CD14-positive monocyte (primary cell): ENCODE data around the gene OLIG2. TPM values are rescaled to one million over a fixed set of nuclear protein-coding genes. Genes with fewer than 3 reads are reported as not detected.

Experiments
- DNase-seq, 3 donors: peaks; one replicate each; pipeline ENCODE4 v3.0.0-alpha.2; 2011 to 2022
- H2AFZ ChIP-seq: 2 replicates; pipeline ENCODE4 v1.6.0; 2012; ENCODE audit warnings: mild to moderate bottlenecking, low read depth, low read length, inconsistent platforms; ENCODE audit not compliant: insufficient read depth, poor library complexity, severe bottlenecking
- H3K27ac ChIP-seq, 2 donors: 1 replicate in 1 of 2; 2 replicates in 1 of 2; pipeline ENCODE4 v1.5.1; 2012 to 2013; ENCODE audit warnings: low read length in 2 of 2, control low read depth in 1 of 2, inconsistent platforms in 1 of 2, low read depth in 1 of 2, mild to moderate bottlenecking in 1 of 2
- H3K27me3 ChIP-seq, 2 donors: one replicate each; pipeline versions ENCODE4 v1.6.0 to v1.6.1; 2011 to 2013; ENCODE audit warnings: low read length in 2 of 2; ENCODE audit not compliant: control insufficient read depth in 2 of 2, insufficient read depth in 2 of 2
- H3K36me3 ChIP-seq, 2 donors: replicated peaks in 1 of 2; 1 replicate in 1 of 2; 2 replicates in 1 of 2; pipeline versions ENCODE4 v1.5.1 to v1.6.1; 2012 to 2013; ENCODE audit warnings: low read length in 2 of 2, control low read depth in 1 of 2, inconsistent platforms in 1 of 2, mild to moderate bottlenecking in 1 of 2; ENCODE audit not compliant: insufficient read depth in 2 of 2, control insufficient read depth in 1 of 2
- H3K4me1 ChIP-seq, 2 donors: 1 replicate in 1 of 2; 2 replicates in 1 of 2; pipeline versions ENCODE4 v1.5.1 to v1.6.1; 2012 to 2013; ENCODE audit warnings: low read length in 2 of 2, control low read depth in 1 of 2, inconsistent platforms in 1 of 2, mild to moderate bottlenecking in 1 of 2, moderate library complexity in 1 of 2; ENCODE audit not compliant: insufficient read depth in 2 of 2, control insufficient read depth in 1 of 2
- H3K4me2 ChIP-seq: replicated peaks from 2 replicates; pipeline ENCODE3; 2012; ENCODE audit warnings: low read length, moderate library complexity, mild to moderate bottlenecking; ENCODE audit not compliant: poor library complexity, severe bottlenecking; ENCODE audit errors: extremely low read depth
- H3K4me3 ChIP-seq, 3 experiments: fragments of 200-600 bp in 1 of 3; sonication (generic) in 1 of 3; replicated peaks in 1 of 3; 1 replicate in 2 of 3; 2 replicates in 1 of 3; pipeline ENCODE4 v1.5.1; 2011 to 2013; ENCODE audit warnings: low read length in 3 of 3, mild to moderate bottlenecking in 3 of 3, control low read depth in 2 of 3, low read depth in 2 of 3, inconsistent platforms in 1 of 3, moderate library complexity in 1 of 3
- H3K79me2 ChIP-seq: 2 replicates; pipeline ENCODE4 v1.6.0; 2012; ENCODE audit warnings: mild to moderate bottlenecking, control low read depth, inconsistent platforms, low read length, moderate library complexity; ENCODE audit not compliant: insufficient read depth
- H3K9ac ChIP-seq: 2 replicates; pipeline ENCODE4 v1.6.0; 2017; ENCODE audit warnings: low read length, mild to moderate bottlenecking; ENCODE audit not compliant: insufficient read depth, poor library complexity, severe bottlenecking
- H3K9me3 ChIP-seq, 2 donors: replicated peaks in 1 of 2; 1 replicate in 1 of 2; 2 replicates in 1 of 2; pipeline versions ENCODE4 v1.5.1 to v1.6.1; 2012 to 2013; ENCODE audit warnings: low read length in 2 of 2, control low read depth in 1 of 2; ENCODE audit not compliant: control insufficient read depth in 1 of 2, insufficient read depth in 1 of 2
- H4K20me1 ChIP-seq: 2 replicates; pipeline ENCODE4 v1.6.0; 2012; ENCODE audit warnings: mild to moderate bottlenecking, low read length, control low read depth, moderate library complexity; ENCODE audit not compliant: insufficient read depth
- H3K27ac Mint-ChIP-seq, 7 donors: one replicate each; pipeline ENCODE4 v1.8.0; 2020; ENCODE audit warnings: mild to moderate bottlenecking in 7 of 7, mixed read lengths in 7 of 7, moderate library complexity in 6 of 7, inconsistent platforms in 2 of 7
- H3K27me3 Mint-ChIP-seq, 3 donors: one replicate each; pipeline ENCODE4 v1.8.0; 2021 to 2022; ENCODE audit warnings: low read depth in 3 of 3, mild to moderate bottlenecking in 3 of 3, mixed read lengths in 3 of 3, moderate library complexity in 3 of 3, inconsistent platforms in 1 of 3
- H3K36me3 Mint-ChIP-seq, 2 donors: one replicate each; pipeline ENCODE4 v1.8.0; 2020; ENCODE audit warnings: mixed read lengths in 2 of 2, inconsistent platforms in 1 of 2, mild to moderate bottlenecking in 1 of 2
- H3K4me1 Mint-ChIP-seq: one replicate; pipeline ENCODE4 v1.8.0; 2020; ENCODE audit warnings: mild to moderate bottlenecking, mixed read lengths
- H3K4me3 Mint-ChIP-seq, 2 donors: one replicate each; pipeline ENCODE4 v1.8.0; 2020; ENCODE audit warnings: mild to moderate bottlenecking in 2 of 2, mixed read lengths in 2 of 2, moderate library complexity in 1 of 2
- H3K9me3 Mint-ChIP-seq, 7 donors: one replicate each; pipeline ENCODE4 v1.8.0; 2020 to 2022; ENCODE audit warnings: mixed read lengths in 7 of 7, mild to moderate bottlenecking in 6 of 7, moderate library complexity in 6 of 7, inconsistent platforms in 2 of 7
- CTCF ChIP-seq: fragments of 200-600 bp; IDR thresholded peaks from one replicate; pipeline ENCODE4 v1.8.0; 2022; ENCODE audit warnings: antibody characterized with exemption, mild to moderate bottlenecking
- WGBS: methylation state at CpG from one replicate; pipeline ENCODE4 v1.1.5; 2013; ENCODE audit warnings: missing lambda C conversion rate; ENCODE audit not compliant: insufficient coverage; 5-methylcytosine and 5-hydroxymethylcytosine counted together
- intact Hi-C, 2 donors: fragments of 100-400 bp; cut with micrococcal nuclease; formaldehyde crosslinking; loops; one replicate each; pipeline versions ENCODE4 v1.15.0 to v1.15.1; 2023
- polyA plus RNA-seq, 3 donors: library from polyadenylated mRNA; depleted of rRNA in 1 of 3; unstranded in 2 of 3; stranded (reverse) in 1 of 3; fragments of 300-500 nt in 2 of 3; fragments of >200 nt in 1 of 3; fragmentation: Illumina TruSeq in 2 of 3; gene quantifications; 1 replicate in 2 of 3; 2 replicates in 1 of 3; pipeline ENCODE4 v1.2.3, GENCODE V29; 2012 to 2021

OLIG2 gene
- polyA plus RNA-seq, 3 donors, result 0.20 TPM; not detected in 2

- intact Hi-C loops, result no loop called here
- Histone ChIP-seq H4K20me1 (no peaks in the 10 kb centered on the region), H3K4me1 (peaks cover 54 to 70% of the 10 kb centered on the region in 2 donors), H3K36me3 (no peaks in the 10 kb centered on the region), H3K79me2 (no peaks in the 10 kb centered on the region), H3K4me2 (peak overlapping the region; percentile 9), H2AFZ (no peak overlapping the region), H3K27ac (peak overlapping the region in 1 of 2 donors; percentile 28), H3K27me3 (peaks cover 11 to 30% of the 10 kb centered on the region in 2 donors), H3K9ac (no peak overlapping the region), H3K4me3 (no peak overlapping the region), H3K9me3 (peaks cover 0 to 4% of the 10 kb centered on the region in 2 donors)
- Mint-ChIP-seq H3K27me3 (peaks cover 28 to 40% (median 29%) of the 10 kb centered on the region in 3 donors), H3K4me1 (peaks cover 73% of the 10 kb centered on the region), H3K9me3 (peaks cover 8 to 15% (median 12%) of the 10 kb centered on the region in 7 donors), H3K4me3 (peak overlapping the region in 1 of 2 donors; percentile 80), H3K36me3 (peaks cover 38 to 42% of the 10 kb centered on the region in 2 donors), H3K27ac (peak overlapping the region; percentile 32 to 89 (median 78))
- TF ChIP-seq CTCF, result no peak
- DNase-seq, result peak; percentile 74 to 79 (median 78)
- WGBS, result 43% methylated on average over 3 of the region's 4 CpGs
These were observed 10.6 kb upstream of the OLIG2 start for GRCh38 chr21:33015096-33015495.

- DNase-seq, result no peak
- H3K9me3 Mint-ChIP-seq, result peaks cover 7 to 20% (median 12%) of the 10 kb centered on the region in 7 donors
- Histone ChIP-seq H3K79me2 (no peaks in the 10 kb centered on the region), H3K4me3 (no peak overlapping the region), H3K36me3 (no peaks in the 10 kb centered on the region), H4K20me1 (no peaks in the 10 kb centered on the region), H3K4me1 (peaks cover 53 to 69% of the 10 kb centered on the region in 2 donors), H3K27me3 (peaks cover 14 to 36% of the 10 kb centered on the region in 2 donors), H3K4me2 (no peak overlapping the region), H3K9ac (no peak overlapping the region), H2AFZ (no peak overlapping the region), H3K9me3 (peaks cover 0 to 7% of the 10 kb centered on the region in 2 donors), H3K27ac (peak overlapping the region in 1 of 2 donors; percentile 28)
- WGBS, result no CpG with 5 or more reads among the region's 3 CpGs
- H3K4me1 Mint-ChIP-seq, result peaks cover 72% of the 10 kb centered on the region
- H3K36me3 Mint-ChIP-seq, result peaks cover 38 to 40% of the 10 kb centered on the region in 2 donors
- TF ChIP-seq CTCF, result no peak
- peak overlapping the region in 4 of 7 donors; percentile 72 to 89 (median 82) for H3K27ac Mint-ChIP-seq
- intact Hi-C loops, result no loop called here
- H3K27me3 Mint-ChIP-seq, result peaks cover 34 to 47% (median 35%) of the 10 kb centered on the region in 3 donors
- no peak overlapping the region for H3K4me3 Mint-ChIP-seq
These were observed 10.0 kb upstream of the OLIG2 start for GRCh38 chr21:33015756-33016155.
